PFSK-1 (cell line): Measurements from ENCODE around the gene SELP. TPM values are rescaled to one million over a fixed set of nuclear protein-coding genes. Genes with fewer than 3 reads are reported as not detected.

Source experiments
- FOXP2 ChIP-seq: optimal IDR thresholded peaks from 2 replicates; pipeline ENCODE3; 2011; ENCODE audit warnings: borderline replicate concordance, control low read depth, inconsistent platforms; ENCODE audit not compliant: insufficient read depth; ENCODE audit errors: extremely low read length, extremely low read depth
- POLR2AphosphoS5 ChIP-seq: IDR thresholded peaks from 2 replicates; pipeline ENCODE4 v1.6.1; 2012; ENCODE audit warnings: low read depth, mild to moderate bottlenecking, control low read depth, low read length, moderate library complexity
- SIN3A ChIP-seq: IDR thresholded peaks from 2 replicates; pipeline ENCODE4 v1.6.1; 2012; ENCODE audit warnings: mild to moderate bottlenecking, low read length, moderate library complexity, borderline replicate concordance; ENCODE audit not compliant: insufficient read depth
- TAF1 ChIP-seq: IDR thresholded peaks from 2 replicates; pipeline ENCODE4 v1.6.1; 2012; ENCODE audit warnings: low read length, control low read depth, borderline replicate concordance; ENCODE audit not compliant: insufficient read depth
- polyA plus RNA-seq: library from polyadenylated mRNA; unstranded; fragments of >200 nt; gene quantifications from one replicate; pipeline ENCODE4 v1.2.1, GENCODE V29; 2012; ENCODE audit warnings: low read depth, missing spikeins; ENCODE audit not compliant: insufficient read length
- TF ChIP-seq, protein P1 (sequence below), 2 experiments: IDR thresholded peaks; 2 replicates each; pipeline versions ENCODE4 v1.6.1 to v1.8.0; 2011 to 2012; ENCODE audit warnings: low read depth in 2 of 2, low read length in 2 of 2, control low read depth in 1 of 2, inconsistent platforms in 1 of 2, mild to moderate bottlenecking in 1 of 2, moderate library complexity in 1 of 2; ENCODE audit not compliant: insufficient read depth in 1 of 2

The SELP gene
- not detected for polyA plus RNA-seq

DNA sequence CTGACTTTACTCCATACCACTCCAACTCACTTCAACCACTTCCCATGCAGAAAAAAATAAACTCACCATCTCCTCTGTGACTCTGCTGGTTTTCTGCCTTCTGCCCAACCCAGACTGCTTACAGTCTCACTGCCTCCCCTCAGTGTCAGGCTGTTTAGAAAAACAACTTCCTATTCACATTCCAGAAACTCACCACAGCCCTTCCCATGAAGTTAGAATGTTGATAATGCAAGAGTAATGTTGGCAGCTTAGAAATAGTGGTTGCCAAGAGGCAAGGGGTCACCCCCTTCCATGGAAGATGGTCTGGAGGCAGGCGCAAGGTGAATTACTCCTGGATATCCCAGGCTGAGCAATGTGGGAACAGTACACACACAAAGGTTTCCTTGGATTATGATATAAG, at the start of gene SELP:
TSS of gene SELP (minus strand) at position 119 of the 400 bp plus-strand sequence. CDS start at position 69, 50 bp downstream.
- TF ChIP-seq TAF1 (no peak), POLR2AphosphoS5 (no peak), SIN3A (no peak), FOXP2 (no peak)
- TF ChIP-seq, protein P1, sequence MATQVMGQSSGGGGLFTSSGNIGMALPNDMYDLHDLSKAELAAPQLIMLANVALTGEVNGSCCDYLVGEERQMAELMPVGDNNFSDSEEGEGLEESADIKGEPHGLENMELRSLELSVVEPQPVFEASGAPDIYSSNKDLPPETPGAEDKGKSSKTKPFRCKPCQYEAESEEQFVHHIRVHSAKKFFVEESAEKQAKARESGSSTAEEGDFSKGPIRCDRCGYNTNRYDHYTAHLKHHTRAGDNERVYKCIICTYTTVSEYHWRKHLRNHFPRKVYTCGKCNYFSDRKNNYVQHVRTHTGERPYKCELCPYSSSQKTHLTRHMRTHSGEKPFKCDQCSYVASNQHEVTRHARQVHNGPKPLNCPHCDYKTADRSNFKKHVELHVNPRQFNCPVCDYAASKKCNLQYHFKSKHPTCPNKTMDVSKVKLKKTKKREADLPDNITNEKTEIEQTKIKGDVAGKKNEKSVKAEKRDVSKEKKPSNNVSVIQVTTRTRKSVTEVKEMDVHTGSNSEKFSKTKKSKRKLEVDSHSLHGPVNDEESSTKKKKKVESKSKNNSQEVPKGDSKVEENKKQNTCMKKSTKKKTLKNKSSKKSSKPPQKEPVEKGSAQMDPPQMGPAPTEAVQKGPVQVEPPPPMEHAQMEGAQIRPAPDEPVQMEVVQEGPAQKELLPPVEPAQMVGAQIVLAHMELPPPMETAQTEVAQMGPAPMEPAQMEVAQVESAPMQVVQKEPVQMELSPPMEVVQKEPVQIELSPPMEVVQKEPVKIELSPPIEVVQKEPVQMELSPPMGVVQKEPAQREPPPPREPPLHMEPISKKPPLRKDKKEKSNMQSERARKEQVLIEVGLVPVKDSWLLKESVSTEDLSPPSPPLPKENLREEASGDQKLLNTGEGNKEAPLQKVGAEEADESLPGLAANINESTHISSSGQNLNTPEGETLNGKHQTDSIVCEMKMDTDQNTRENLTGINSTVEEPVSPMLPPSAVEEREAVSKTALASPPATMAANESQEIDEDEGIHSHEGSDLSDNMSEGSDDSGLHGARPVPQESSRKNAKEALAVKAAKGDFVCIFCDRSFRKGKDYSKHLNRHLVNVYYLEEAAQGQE (IDR thresholded peaks at IDR 0.05; ENCODE audit: insufficient read depth in 1 of 2, low read depth in 2 of 2, low read length in 2 of 2) = no peak

DNA sequence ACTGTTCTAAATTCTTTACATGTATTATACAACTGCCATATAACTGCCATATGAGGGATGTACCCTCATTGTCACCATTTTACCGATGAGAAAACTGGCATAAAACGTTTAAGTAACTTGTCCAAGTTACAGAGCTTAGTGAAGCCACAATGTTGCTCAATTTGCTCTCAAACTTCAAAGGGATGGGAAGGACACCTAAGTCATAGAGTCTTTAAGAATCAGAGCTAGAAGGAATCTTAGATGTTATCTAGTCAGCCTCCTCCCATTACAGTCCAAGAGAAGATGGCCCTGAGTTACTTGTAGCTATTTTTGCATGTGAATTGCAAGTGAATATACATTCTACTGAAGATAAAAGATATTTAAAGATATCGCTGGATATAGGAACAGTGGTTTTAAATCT, 49.8 kb upstream of the SELP start:
- TF ChIP-seq POLR2AphosphoS5 = no peak
- TF ChIP-seq FOXP2 = no peak
- TF ChIP-seq, protein P1 (IDR thresholded peaks at IDR 0.05; ENCODE audit: insufficient read depth in 1 of 2, low read depth in 2 of 2, low read length in 2 of 2) = no peak
- no peak for TF ChIP-seq SIN3A
- no peak for TF ChIP-seq TAF1

GRCh38 chr1:169676001-169676400, 46.1 kb upstream of the SELP start:
- no peak for TF ChIP-seq SIN3A

DNA sequence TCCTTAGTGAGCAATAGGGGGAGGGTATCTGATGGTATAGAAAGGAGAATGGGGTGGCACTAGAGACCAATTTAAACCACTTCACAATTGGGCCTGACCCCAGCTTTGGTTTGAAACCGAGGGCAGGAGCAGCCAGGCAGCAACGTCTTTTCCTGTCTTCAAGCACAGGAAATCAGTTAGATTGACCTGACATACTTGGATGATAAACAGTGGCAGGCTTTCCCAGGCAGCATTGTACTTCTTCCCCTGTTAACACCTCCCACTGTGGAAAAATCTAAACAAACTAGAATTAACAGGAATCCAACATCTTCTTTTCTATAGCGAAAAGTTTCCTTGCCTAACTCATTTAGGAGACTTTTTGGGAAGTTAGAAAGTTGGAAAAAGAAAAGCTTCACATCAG, 40.9 kb upstream of the SELP start:
- TF ChIP-seq, protein P1 (IDR thresholded peaks at IDR 0.05; ENCODE audit: insufficient read depth in 1 of 2, low read depth in 2 of 2, low read length in 2 of 2) = no peak
- TF ChIP-seq TAF1 (no peak), POLR2AphosphoS5 (no peak), SIN3A (no peak), FOXP2 (no peak)

DNA sequence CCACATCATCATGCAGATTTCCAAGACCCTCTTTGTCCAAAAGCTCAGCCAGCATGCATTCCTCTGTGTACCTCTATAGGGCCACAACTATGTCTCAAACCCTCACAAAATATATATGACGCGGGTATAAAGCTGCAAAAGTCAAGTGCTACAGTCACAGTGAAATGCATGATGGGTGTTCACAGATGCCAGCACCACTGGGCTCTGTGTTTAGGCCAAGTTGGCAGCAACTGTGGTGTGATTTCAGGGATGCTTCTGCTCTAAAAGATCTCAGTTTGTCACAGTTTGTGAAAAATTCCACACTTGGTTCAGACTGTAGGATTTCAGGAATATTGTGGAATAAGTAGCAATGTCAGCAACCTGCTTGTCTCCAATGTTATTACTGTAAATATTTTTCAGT, 23.9 kb upstream of the SELP start:
- no peak for TF ChIP-seq SIN3A
- TF ChIP-seq POLR2AphosphoS5 = no peak
- TF ChIP-seq TAF1 = no peak
- TF ChIP-seq, protein P1 (IDR thresholded peaks at IDR 0.05; ENCODE audit: insufficient read depth in 1 of 2, low read depth in 2 of 2, low read length in 2 of 2) = no peak
- TF ChIP-seq FOXP2 = no peak

GRCh38 chr1:169651035-169651434, 21.1 kb upstream of the SELP start:
- no peak for TF ChIP-seq FOXP2
- TF ChIP-seq POLR2AphosphoS5 = no peak
- TF ChIP-seq TAF1 = no peak
- TF ChIP-seq SIN3A = no peak
- TF ChIP-seq, protein P1 (IDR thresholded peaks at IDR 0.05; ENCODE audit: insufficient read depth in 1 of 2, low read depth in 2 of 2, low read length in 2 of 2) = no peak
